SJCRH30 (cell line): ENCODE measurements around the gene STAB1. TPM values are rescaled to one million over a fixed set of nuclear protein-coding genes. Genes with fewer than 3 reads are reported as not detected.

Source experiments
- DNase-seq, 2 experiments: peaks; one replicate each; pipeline ENCODE4 v3.0.0-alpha.2; 2015 to 2020
- H3K27ac ChIP-seq: fragments of 250-450 bp; sonication (Bioruptor Pico); 2 replicates; pipeline ENCODE4 v1.5.1; 2020; ENCODE audit warnings: mild to moderate bottlenecking, moderate library complexity
- H3K27me3 ChIP-seq: fragments of 250-450 bp; sonication (Bioruptor Pico); 2 replicates; pipeline ENCODE4 v1.5.1; 2020; ENCODE audit warnings: mild to moderate bottlenecking, moderate library complexity
- H3K36me3 ChIP-seq: fragments of 250-450 bp; sonication (Bioruptor Pico); 2 replicates; pipeline ENCODE4 v1.5.1; 2020; ENCODE audit warnings: mild to moderate bottlenecking, moderate library complexity
- H3K4me1 ChIP-seq: fragments of 250-450 bp; sonication (Bioruptor Pico); 2 replicates; pipeline ENCODE4 v1.5.1; 2020; ENCODE audit warnings: mild to moderate bottlenecking, moderate library complexity
- H3K4me3 ChIP-seq: fragments of 250-450 bp; sonication (Bioruptor Pico); 2 replicates; pipeline ENCODE4 v1.5.1; 2020; ENCODE audit warnings: mild to moderate bottlenecking, moderate library complexity
- H3K9me3 ChIP-seq: fragments of 250-450 bp; sonication (Bioruptor Pico); replicated peaks from 2 replicates; pipeline ENCODE4 v1.5.1; 2020; ENCODE audit warnings: mild to moderate bottlenecking, moderate library complexity
- total RNA-seq: library from RNA; depleted of rRNA; stranded (reverse); fragments of >200 nt; shearing (Covaris generic); gene quantifications from 2 replicates; pipeline ENCODE4 v1.2.3, GENCODE V29; 2014; rRNA removed

The STAB1 gene
- total RNA-seq, 1 experiment from 2014 or later, result not detected

DNA sequence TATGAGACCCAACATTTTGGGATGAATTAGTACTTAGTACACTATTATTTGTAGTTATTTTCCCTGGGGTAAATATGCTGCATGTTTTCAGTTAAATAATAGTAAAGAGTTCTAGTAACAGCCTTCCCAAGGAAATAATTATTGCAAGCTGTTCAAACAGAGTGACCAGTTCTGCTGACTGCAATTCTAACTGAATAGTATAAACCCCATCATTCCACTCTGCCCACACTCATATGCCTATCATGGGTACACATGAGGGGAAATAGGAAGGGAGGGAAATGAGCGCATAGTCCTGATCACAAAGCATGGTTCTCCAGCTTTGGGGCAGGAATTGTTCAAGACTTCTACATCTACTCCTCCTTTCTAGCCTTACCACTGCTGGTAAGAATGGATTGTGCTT is 59.9 kb downstream of the STAB1 start:
- H3K27ac ChIP-seq, result no peak overlapping the region
- no peaks in the 10 kb centered on the region for H3K27me3 ChIP-seq
- no peak for DNase-seq
- H3K4me1 ChIP-seq, result no peaks in the 10 kb centered on the region
- H3K36me3 ChIP-seq, result peaks cover 24% of the 10 kb centered on the region
- H3K4me3 ChIP-seq, result no peak overlapping the region
- H3K9me3 ChIP-seq, result no peaks in the 10 kb centered on the region

GRCh38 chr3:52557011-52557960 is 62.1 kb downstream of the STAB1 start:
- H3K36me3 ChIP-seq, result peaks cover 30% of the 10 kb centered on the region
- H3K27me3 ChIP-seq, result no peaks in the 10 kb centered on the region
- no peak for DNase-seq
- H3K4me3 ChIP-seq, result no peak overlapping the region
- H3K27ac ChIP-seq, result no peak overlapping the region
- no peaks in the 10 kb centered on the region for H3K4me1 ChIP-seq
- H3K9me3 ChIP-seq, result no peaks in the 10 kb centered on the region

DNA sequence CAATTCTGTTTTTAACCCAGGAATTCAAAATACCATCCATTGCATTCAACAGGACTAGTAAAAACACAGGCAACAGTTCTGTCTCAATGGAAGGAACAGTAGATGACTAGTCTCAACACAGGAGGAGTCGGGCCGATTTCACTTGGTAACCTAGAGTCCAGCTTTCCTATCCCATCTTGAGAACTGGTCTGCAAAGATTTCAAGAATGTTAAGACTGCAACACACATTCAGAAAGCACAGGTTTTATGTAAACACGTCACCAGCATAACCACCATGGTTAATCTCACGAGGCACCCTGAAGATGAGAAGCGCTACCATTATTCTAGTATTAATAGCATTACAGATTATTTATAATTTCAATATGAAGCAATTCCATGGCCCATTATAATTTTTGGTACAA is 63.3 kb downstream of the STAB1 start:
- no peak for DNase-seq
- no peak overlapping the region for H3K4me3 ChIP-seq
- H3K27me3 ChIP-seq, result no peaks in the 10 kb centered on the region
- H3K27ac ChIP-seq, result no peak overlapping the region
- H3K36me3 ChIP-seq, result peaks cover 40% of the 10 kb centered on the region
- H3K4me1 ChIP-seq, result no peaks in the 10 kb centered on the region
- no peaks in the 10 kb centered on the region for H3K9me3 ChIP-seq

DNA sequence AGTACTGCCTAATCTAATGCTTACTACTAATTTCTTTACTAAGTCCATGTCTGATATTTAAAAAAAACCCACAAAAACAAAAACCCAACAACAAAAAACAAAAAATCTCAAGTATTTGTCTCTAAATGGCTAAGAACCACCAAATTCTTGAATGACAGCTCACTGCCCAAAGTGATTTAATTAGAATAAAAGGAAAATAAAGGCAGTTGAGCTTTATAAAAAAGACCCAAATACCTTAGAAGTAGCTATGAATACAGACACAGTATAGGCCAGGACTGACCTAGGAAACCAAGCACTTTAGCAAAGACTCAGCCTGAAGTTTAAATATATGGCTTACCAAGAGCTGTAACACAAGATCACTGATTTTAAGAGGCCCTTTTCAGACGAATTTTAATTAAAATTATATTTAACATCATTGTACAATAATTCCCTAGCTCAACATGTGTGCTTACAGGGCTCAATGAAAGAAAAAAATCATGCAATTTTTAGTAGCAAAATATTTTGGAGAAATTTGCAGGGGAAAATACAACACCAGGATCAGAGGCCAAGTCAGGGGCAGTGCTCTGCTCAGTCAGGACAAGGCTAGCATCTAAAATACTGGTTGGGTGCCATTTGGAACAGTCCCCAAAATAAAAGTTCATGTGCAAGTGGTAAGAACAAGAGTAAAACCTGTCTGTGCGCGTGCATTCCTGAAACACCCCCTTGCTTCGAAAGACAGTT is 66.0 kb downstream of the STAB1 start:
- no peak for DNase-seq
- no peaks in the 10 kb centered on the region for H3K27me3 ChIP-seq
- no peak overlapping the region for H3K4me3 ChIP-seq
- H3K27ac ChIP-seq, result no peak overlapping the region
- H3K36me3 ChIP-seq, result peaks cover 46% of the 10 kb centered on the region
- H3K4me1 ChIP-seq, result no peaks in the 10 kb centered on the region
- H3K9me3 ChIP-seq, result no peaks in the 10 kb centered on the region

- peaks cover 43% of the 10 kb centered on the region for H3K36me3 ChIP-seq
- no peak overlapping the region for H3K4me3 ChIP-seq
- H3K27ac ChIP-seq, result no peak overlapping the region
- no peaks in the 10 kb centered on the region for H3K27me3 ChIP-seq
- H3K9me3 ChIP-seq, result no peaks in the 10 kb centered on the region
- DNase-seq, result no peak
- no peaks in the 10 kb centered on the region for H3K4me1 ChIP-seq
Observed at GRCh38 chr3:52563984-52564383, 68.8 kb downstream of the STAB1 start.

DNA sequence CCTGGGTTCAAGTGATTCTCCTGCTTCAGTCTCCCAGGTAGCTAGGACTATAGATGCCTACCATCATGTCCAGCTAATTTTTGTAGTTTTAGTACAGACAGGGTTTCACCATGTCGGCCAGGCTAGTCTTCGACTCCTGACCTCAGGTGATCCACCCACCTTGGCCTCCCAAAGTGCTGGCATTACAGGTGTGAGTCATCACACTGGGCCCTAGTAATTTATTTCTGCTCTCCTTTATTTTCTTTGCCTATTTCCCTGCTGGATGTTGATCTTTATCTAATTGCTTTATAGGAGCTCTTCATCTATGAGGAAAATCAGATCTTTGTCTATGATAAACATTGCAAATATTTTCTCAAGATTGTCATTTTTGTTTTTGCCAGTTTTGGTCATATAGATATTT is 72.9 kb downstream of the STAB1 start:
- Histone ChIP-seq H3K27ac (no peak overlapping the region), H3K4me1 (no peaks in the 10 kb centered on the region), H3K9me3 (no peaks in the 10 kb centered on the region), H3K36me3 (peaks cover 15% of the 10 kb centered on the region), H3K27me3 (no peaks in the 10 kb centered on the region), H3K4me3 (no peak overlapping the region)
- DNase-seq, result no peak

DNA sequence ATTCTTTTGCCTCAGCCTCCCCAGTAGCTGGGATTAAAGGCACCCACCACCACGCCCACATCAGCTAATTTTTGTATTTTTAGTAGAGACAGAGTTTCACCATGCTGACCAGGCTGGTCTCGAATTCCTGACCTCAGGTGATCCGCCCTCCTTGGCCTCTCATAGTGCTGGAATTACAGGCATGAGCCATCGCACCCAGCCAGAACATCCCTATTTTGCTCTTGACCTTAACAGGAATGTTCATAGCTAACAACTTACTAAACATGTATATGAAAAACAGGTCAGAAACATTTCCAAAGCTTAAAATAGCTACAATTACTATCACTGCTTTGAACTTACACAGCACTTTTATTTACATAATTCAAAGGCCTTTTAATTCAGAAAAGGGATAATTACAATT is 74.9 kb downstream of the STAB1 start:
- Histone ChIP-seq H3K36me3 (peaks cover 11% of the 10 kb centered on the region; the same call in 1 of the 2 replicates), H3K4me1 (no peaks in the 10 kb centered on the region), H3K27me3 (no peaks in the 10 kb centered on the region), H3K27ac (no peak overlapping the region), H3K9me3 (no peaks in the 10 kb centered on the region), H3K4me3 (no peak overlapping the region)
- no peak for DNase-seq

GRCh38 chr3:52572221-52572620 is 77.1 kb downstream of the STAB1 start:
- Histone ChIP-seq H3K27ac (no peak overlapping the region), H3K27me3 (no peaks in the 10 kb centered on the region), H3K4me3 (no peak overlapping the region), H3K4me1 (no peaks in the 10 kb centered on the region), H3K9me3 (no peaks in the 10 kb centered on the region), H3K36me3 (peaks cover 19% of the 10 kb centered on the region; the same call in 1 of the 2 replicates)
- DNase-seq, result no peak

Other genes starting within 250 kb of the STAB1 start
- gene PPM1M, start 249.6 kb upstream of the STAB1 start, total RNA-seq, result 6.1 and 7.6 TPM in 2 replicates
- gene WDR82, start 216.7 kb upstream of the STAB1 start, total RNA-seq, result 93.9 and 97.1 TPM in 2 replicates
- 5.5 and 6.5 TPM in 2 replicates for gene GLYCTK, start 207.5 kb upstream of the STAB1 start, total RNA-seq
- gene DNAH1, start 179.0 kb upstream of the STAB1 start, total RNA-seq, result 0.14 and 0.33 TPM in 2 replicates
- 65.9 and 71.2 TPM in 2 replicates for gene BAP1, start 85.3 kb upstream of the STAB1 start, total RNA-seq
- gene PHF7, start 84.7 kb upstream of the STAB1 start, total RNA-seq, result 4.8 and 5.7 TPM in 2 replicates
- gene SEMA3G, start 50.2 kb upstream of the STAB1 start, total RNA-seq, result 0.03 and 0.10 TPM in 2 replicates
- 8.5 and 10.5 TPM in 2 replicates for gene TNNC1, start 41.3 kb upstream of the STAB1 start, total RNA-seq
- gene NISCH, start 39.7 kb upstream of the STAB1 start, total RNA-seq, result 32.8 and 43.5 TPM in 2 replicates
- gene NT5DC2, start 38.5 kb downstream of the STAB1 start, total RNA-seq, result 140 and 152 TPM in 2 replicates
- gene UQCC5, start 41.3 kb downstream of the STAB1 start, total RNA-seq, result 12.7 and 13.2 TPM in 2 replicates
- gene PBRM1, start 190.6 kb downstream of the STAB1 start, total RNA-seq, result 60.0 and 64.2 TPM in 2 replicates
- gene GNL3, start 190.7 kb downstream of the STAB1 start, total RNA-seq, result 141 and 171 TPM in 2 replicates
- gene GLT8D1, start 210.5 kb downstream of the STAB1 start, total RNA-seq, result 39.7 and 43.9 TPM in 2 replicates
- 88.6 and 96.6 TPM in 2 replicates for gene SPCS1, start 210.8 kb downstream of the STAB1 start, total RNA-seq